ENCODE data around the gene SNTA1.
"Not testable (repeated sequence)": the region's sequence is repeated elsewhere in the genome, so short reads cannot be mapped to it uniquely, and the experiment has no call there.

SNTA1 gene

GRCh38 chr20:33474097-33474873, 30.7 kb upstream of the SNTA1 start:
- no peak overlapping the region for H3K4me3 ChIP-seq (ENCODE audit: low read depth, low read length)
- no peak for TF ChIP-seq CTCF (IDR thresholded peaks at IDR 0.05; ENCODE audit: borderline replicate concordance, insufficient read depth, low read depth, low read length)

GRCh38 chr20:33472868-33473435, 29.4 kb upstream of the SNTA1 start:
- no peak overlapping the region for H3K4me3 ChIP-seq (ENCODE audit: low read depth, low read length)
- no peak for TF ChIP-seq CTCF (IDR thresholded peaks at IDR 0.05; ENCODE audit: borderline replicate concordance, insufficient read depth, low read depth, low read length)

- H3K4me3 ChIP-seq (ENCODE audit: low read depth, low read length), result no peak overlapping the region
- TF ChIP-seq CTCF (IDR thresholded peaks at IDR 0.05; ENCODE audit: borderline replicate concordance, insufficient read depth, low read depth, low read length), result no peak
Measured at GRCh38 chr20:33470866-33471265, 27.3 kb upstream of the SNTA1 start.

DNA sequence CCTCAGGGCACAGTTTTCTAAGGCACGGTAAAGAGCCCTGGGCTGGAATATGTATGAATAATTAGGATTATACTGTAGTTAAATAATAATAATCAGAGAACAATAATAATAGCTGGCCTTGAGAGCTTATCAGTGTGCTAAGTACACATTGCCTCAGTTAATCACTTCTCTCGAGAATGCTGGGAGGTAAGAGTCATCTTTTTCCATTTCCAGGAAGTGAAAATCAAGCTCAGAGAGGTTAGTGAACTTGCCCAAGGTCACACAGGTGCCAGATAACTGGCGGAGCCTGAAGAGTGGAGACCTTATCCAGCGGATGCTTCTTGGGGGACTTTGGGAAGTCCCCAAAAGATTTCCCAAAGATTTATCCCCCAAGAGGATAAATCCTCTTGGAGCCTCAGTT, 26.9 kb upstream of the SNTA1 start:
- TF ChIP-seq CTCF (IDR thresholded peaks at IDR 0.05; ENCODE audit: borderline replicate concordance, insufficient read depth, low read depth, low read length), result no peak
- no peak overlapping the region for H3K4me3 ChIP-seq (ENCODE audit: low read depth, low read length)

DNA sequence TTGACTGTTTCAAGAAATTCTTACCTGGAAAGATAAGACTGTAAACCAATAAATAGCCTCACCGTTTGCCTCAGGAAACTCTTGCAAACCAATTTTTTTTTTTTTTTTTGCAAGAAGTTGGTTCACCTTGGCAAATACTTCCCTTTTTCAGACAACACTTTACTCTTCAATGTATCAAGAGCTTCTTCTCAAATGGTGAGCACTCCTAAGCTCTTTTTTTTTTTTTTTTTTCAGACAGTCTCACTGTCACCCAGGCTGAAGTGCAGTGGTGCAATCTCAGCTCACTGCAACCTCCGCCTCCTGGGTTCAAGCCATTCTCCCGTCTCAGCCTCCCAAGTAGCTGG, 22.7 kb upstream of the SNTA1 start:
- TF ChIP-seq CTCF (IDR thresholded peaks at IDR 0.05; ENCODE audit: borderline replicate concordance, insufficient read depth, low read depth, low read length), result no peak
- H3K4me3 ChIP-seq (ENCODE audit: low read depth, low read length), result no peak overlapping the region

- no peak for TF ChIP-seq CTCF (IDR thresholded peaks at IDR 0.05; ENCODE audit: borderline replicate concordance, insufficient read depth, low read depth, low read length)
- H3K4me3 ChIP-seq (ENCODE audit: low read depth, low read length), result no peak overlapping the region
Measured at GRCh38 chr20:33465481-33466302, 22.1 kb upstream of the SNTA1 start.

- H3K4me3 ChIP-seq (ENCODE audit: low read depth, low read length), result not testable (repeated sequence)
Measured at GRCh38 chr20:33464759-33465158, 21.2 kb upstream of the SNTA1 start.
